Kasumi-1 (cell line): ENCODE measurements around the gene CASP14.
A peak's percentile ranks its signal among the peaks of the same experiment; 100 is the strongest.
"Not testable (repeated sequence)": the region's sequence is repeated elsewhere in the genome, so short reads cannot be mapped to it uniquely, and the experiment has no call there.

ENCODE experiments used
- DNase-seq, 2 experiments: peaks; one replicate each; lab custom pipeline; 2025; lab: John Stamatoyannopoulos, UW

CASP14 gene

GRCh38 chr19:15072930-15073647 lies 23.8 kb downstream of the CASP14 start:
- DNase-seq, result no peak

- DNase-seq, result no peak
Measured at GRCh38 chr19:15074371-15074770, 25.1 kb downstream of the CASP14 start.

GRCh38 chr19:15075806-15076205 lies 26.5 kb downstream of the CASP14 start:
- no peak for DNase-seq

- DNase-seq, result not testable (repeated sequence)
Measured at GRCh38 chr19:15080002-15080401, 30.7 kb downstream of the CASP14 start.

GRCh38 chr19:15081911-15082310 lies 32.6 kb downstream of the CASP14 start, which contains the start of gene OR1I1:
TSS of gene OR1I1 (plus strand) at chr19:15082211. CDS start at chr19:15087066, 4,855 bp downstream.
- no peak for DNase-seq

GRCh38 chr19:15087182-15087581 lies 37.9 kb downstream of the CASP14 start:
- no peak for DNase-seq

GRCh38 chr19:15091918-15092753 lies 42.9 kb downstream of the CASP14 start:
- peak; percentile 27 to 62 for DNase-seq

GRCh38 chr19:15093001-15093400 lies 43.7 kb downstream of the CASP14 start:
- DNase-seq, result no peak

GRCh38 chr19:15096223-15096622 lies 46.9 kb downstream of the CASP14 start:
- no peak for DNase-seq

- not testable (repeated sequence) for DNase-seq
Measured at GRCh38 chr19:15097980-15098379, 48.7 kb downstream of the CASP14 start.

- no peak for DNase-seq
Measured at GRCh38 chr19:15098460-15098859, 49.2 kb downstream of the CASP14 start.

GRCh38 chr19:15099017-15099582 lies 49.8 kb downstream of the CASP14 start:
- DNase-seq, result no peak

GRCh38 chr19:15101479-15102082 lies 52.3 kb downstream of the CASP14 start:
- DNase-seq, result peak; percentile 19 to 24

- no peak for DNase-seq
Measured at GRCh38 chr19:15104003-15104402, 54.7 kb downstream of the CASP14 start.

- no peak for DNase-seq
Measured at GRCh38 chr19:15104411-15104810, 55.1 kb downstream of the CASP14 start.

GRCh38 chr19:15105044-15105443 lies 55.8 kb downstream of the CASP14 start:
- DNase-seq, result no peak

- DNase-seq, result no peak
Measured at GRCh38 chr19:15107061-15108010, 58.1 kb downstream of the CASP14 start, which contains the start of gene SYDE1. TSS of gene SYDE1 (plus strand) at chr19:15107401. CDS start at chr19:15107434, 33 bp downstream.
